DMS153 treated with DMSO at 0.1 percent for 48 hours (cell line): ENCODE measurements around the gene ATG10.
A peak's percentile ranks its signal among the peaks of the same experiment; 100 is the strongest.
"Not testable (repeated sequence)": the region's sequence is repeated elsewhere in the genome, so short reads cannot be mapped to it uniquely, and the experiment has no call there.

Source experiments
- DNase-seq: peaks from one replicate; lab custom pipeline; 2025; ENCODE audit not compliant: unreplicated experiment; lab: John Stamatoyannopoulos, UW

Gene ATG10

DNA sequence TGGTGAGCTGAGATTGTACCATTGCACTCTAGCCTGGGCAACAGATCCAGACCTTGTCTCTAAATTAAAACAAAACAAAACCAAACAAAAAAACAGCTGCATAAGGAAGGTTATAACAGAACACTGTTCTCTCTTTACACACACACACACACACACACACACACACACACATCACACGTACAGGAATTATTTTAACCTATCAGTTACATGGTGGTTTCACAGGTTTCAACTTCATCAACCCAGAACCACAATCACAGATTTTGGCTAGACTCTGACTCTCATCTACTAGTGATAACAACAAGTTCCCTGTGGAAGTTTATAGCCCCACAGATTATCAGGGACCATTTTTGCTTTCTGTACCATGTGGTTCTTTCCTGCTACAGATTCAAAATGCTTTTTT, 246.1 kb downstream of the ATG10 start:
- DNase-seq, result no peak

DNA sequence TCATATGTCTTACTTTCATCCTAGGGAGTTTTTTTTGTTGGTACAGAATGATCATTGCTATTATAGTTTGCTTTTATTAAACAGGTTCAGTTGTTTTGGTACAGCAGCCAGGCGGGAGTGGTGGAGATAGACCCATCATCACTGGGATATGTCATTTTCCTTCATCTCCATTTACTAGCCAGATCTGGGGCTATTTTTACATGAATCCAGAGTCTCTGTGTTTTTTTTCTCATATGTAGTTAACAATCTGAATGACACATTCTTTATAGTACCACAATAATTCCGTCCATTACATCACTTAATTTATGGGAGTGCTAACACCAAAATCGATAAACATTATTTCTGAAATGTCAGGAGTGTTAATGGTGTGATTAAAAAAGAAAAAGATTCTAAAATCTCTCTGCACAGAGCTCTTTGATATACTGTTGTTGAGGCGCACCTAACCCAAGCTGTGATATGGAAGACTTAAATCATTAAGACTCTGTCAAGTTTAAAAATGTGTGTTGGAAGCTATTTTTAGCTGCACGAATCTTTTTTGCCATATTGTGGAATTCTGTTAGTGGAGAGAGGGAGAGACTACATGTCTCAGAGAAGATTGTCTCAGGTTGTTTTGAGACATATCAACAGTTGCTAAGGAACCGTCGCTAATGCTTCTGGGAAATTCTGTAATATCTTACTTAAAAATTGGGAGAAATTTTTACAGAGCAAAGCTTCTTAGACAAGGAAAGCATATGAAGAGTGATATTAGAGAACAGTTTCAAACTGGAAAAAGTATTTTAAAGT, 246.7 kb downstream of the ATG10 start:
- no peak for DNase-seq

DNA sequence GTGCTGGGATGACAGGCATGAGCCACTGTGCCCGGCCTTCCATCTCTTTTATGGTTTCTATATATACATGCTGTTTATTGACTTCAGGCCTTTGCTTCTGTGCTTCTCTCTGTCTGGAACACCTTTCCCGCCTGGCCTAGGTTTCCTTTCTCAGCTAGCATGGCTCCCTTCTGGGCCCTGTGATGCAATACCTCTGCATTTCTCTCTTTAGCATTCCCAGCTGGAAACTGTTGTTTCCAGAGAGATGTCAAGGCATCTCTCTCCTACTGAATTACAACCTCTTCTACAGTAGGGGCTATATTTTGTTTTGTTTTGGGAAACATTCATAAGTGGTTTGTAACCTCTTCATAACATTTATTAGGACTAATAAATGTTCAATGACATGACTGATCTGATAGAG, 249.2 kb downstream of the ATG10 start:
- DNase-seq, result no peak

DNA sequence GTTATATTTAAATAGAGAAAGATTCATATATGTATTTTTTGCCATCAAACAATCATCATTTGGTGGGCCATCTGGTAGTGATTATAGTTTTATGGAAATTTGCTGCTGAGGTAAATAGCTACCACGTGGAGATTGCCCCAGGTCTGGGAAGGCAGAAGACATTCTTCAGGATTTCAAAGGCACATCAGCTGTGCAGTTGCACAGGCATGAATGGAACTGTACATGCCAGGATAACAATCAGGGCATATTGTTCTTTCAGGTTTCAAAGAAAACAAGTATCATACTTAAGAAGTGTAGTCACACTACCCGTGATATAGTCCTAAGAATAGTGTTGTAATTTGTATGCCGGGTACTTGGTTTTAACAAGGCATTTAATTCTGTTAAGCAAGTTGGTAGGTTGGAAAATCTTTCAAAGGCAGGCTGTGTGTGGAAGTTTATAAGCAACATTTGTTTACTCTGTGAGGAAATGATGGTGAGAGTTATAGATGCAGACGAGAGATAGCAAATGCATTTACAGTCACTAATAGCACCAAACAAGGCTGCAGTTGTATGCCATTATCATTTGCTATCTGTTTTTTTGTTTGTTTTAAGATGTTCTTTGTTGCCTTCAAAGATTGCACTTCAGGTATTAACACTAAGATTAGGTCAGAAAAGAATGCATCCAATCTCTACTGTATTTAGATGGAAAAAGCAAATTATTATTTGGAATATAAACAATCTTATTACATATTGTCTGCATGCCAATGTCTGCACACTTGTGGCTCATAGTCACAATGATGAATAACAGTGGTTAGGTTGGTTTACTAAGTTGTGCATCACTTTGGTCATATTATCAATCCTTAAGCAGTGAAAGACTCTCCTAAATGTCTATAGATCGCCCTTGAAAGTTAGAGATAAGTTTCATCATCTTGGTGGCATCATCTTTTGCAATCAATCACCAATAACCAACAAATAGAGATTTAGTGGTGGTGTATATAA, 251.1 kb downstream of the ATG10 start:
- no peak for DNase-seq

DNA sequence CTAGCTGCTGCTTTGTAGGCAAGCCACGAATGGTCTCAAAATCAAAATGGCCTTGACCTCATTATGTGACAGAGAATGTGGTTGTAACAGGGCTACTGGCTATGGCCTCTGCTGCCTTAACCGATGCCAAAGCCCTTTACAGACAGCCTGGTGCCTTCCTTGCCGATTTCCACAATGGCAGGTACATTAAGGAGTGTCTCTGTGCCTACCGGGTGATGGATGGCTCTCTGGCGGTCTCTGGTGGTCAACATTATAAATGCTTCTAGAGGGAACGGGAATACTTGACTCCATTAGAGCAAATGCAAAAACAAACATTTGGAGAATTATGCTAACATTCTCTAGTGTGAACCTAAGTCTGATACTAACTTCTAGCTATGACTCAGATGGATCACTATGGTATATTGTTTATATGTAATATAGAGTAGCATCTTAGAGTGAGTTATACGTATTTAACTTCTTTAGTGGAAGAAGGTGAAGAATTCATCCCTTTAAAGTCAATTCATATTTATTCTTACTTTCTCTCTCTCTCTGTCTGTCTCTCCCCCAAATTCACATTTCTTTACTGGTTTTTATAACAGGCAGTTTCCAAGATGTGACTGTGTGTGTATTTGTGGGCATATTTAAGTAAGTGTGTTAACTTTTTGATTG, 253.8 kb downstream of the ATG10 start:
- peak; percentile 6 for DNase-seq

DNA sequence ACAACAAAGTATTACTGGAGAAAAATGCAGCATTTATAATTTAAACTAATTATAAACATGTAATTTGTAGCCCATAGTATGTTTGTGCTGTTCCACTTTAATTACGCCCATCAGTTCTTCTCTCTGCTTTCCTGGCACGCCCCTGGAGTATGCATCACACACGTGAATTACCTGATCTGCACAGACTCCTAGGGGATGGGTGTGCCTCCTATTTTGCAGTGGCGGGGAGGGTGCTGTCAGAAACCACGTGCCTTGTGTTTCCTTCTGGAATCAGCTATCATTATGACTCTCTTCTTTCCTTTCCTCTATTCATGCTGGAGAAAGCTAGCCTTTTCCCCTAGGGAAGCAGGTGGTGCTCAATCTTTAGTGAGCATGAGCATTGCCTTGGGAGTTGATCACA, 263.1 kb downstream of the ATG10 start:
- DNase-seq, result no peak

DNA sequence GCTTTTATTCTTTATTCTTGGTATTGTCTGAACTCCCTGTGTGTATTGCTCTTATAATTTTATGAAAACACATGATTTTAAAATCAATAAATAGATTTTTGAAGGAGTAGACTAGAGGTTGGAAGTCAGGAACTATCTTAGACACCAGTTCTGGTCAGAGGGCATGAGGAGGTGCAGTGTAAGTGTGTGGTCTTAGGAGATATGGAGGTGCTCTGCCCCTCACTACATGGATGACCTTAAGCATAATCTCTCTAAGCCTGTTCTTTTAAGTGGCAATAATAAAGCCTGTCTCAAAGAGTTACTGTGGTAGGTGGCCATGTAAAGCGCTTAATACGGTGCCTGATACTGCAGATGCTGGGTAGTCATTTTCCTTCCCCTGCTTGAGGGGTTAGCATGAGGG, 272.3 kb downstream of the ATG10 start:
- DNase-seq, result no peak

DNA sequence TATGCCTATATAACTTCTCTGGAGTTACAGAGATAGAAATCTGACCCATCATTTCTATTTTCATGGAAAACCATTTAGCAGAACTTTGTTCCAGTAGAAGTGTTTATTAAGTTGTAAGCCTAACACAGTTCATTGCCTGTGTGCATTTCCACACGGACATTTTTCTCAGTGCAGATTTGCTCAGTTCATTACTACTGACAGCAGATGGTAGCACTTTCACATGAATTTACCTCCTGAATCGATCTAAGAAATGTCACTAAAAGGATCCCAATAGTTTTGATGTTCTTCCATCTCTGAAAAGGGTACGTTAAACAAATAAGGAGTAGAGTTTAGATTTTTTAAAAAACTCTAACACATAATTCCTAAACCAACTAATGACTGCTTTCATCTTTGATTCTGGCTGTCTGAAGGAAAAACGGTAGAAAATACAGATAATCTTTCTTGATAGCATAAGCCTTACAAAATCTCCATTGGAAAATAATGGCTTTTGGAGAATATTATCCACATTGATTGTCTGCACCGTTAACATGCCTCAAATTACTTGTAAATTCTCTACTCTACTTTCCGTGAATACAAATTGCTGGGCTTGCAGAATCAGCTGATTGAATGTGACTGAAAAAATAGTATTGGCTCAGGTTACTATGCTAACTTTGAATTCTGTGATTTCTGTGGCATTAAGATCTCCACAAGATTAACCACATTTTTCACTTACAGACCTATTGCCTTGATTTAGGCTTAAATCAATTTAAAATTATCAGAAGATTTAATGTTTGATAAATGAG, 273.2 kb downstream of the ATG10 start:
- no peak for DNase-seq

DNA sequence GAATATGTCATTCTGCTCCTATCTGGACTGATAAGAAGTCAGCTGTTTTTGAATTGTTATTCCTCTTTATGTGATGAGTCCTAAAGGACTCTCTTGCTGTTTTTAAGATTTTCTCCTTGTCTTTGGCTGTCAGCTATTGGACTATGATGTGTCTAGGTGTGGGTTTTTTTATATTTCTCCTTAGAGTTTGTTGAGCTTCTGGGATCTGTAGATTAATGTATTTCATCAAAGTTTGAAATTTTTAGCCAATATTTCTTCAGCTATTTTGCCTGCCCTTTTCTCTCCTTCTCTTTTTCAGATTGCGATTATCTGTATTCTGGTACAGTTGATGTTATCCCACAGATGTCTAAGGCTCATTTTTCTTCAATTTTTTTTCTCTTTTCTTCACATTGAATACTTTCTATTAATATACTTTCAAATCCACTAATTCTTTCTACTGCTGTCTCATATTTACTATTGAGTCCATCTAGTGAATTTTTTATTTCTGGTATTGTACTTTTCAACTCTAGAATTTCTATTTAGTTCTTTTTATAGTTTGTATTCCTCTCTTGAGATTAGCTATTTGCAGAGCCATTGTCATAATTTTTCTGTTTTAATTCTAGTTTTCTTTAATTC, 275.2 kb downstream of the ATG10 start:
- DNase-seq, result no peak

DNA sequence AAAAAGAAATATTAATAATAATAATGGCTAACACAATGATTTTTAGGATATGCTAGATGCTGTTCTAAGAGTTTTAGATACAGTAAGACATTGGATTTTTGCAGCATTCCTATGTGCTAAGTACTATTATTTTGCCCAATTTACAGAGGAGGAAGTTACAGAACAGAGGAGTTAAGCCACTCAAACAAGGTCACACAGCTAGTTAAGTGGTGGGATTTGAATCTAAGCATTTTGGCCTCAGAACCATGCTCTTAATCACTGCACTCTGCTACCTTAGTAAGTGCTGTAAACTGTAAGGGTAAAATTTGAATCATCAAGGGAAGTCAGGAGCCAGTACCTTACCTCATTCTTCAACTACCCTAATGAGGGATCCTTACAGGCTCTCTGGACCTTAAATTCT, 280.9 kb downstream of the ATG10 start:
- no peak for DNase-seq

DNA sequence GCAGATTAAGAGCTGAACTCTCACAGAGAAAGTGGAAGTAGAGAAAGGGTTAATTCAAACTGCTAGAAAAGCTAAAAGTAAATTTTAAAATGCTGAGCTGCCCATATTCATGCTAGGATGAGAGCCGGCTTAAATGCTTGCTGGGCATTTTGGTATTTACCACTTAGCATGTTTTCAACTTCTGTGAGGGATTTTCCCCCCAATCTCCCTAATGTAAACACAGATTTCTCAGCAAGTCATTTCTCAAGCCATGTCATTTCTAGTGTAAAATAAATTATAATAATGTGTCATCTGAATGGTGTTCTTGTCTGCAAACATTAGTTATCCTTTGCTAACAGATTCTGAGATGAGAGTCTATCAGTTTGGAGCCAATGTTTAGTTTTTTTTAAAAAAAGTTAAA, 284.0 kb downstream of the ATG10 start:
- DNase-seq, result no peak

DNA sequence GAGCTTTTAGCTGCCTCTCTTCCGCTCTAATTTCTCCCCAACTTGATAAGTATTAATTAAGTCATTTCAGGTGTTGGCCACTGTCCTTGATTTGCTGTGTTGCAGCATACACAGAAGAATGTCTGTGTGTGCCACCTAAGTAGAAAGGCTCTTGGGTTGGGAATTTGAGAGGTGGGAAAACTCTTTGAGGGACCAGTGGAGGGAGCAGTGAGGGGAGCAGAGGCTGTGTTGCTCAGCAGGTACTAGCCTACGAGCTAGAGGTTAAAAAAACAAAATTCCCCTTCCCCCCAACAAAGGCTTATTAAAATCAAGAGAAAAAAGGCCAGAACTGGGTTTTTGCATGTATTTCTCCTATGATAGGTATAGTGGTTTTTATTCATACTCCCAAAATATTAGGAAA, 285.4 kb downstream of the ATG10 start:
- DNase-seq, result no peak

DNA sequence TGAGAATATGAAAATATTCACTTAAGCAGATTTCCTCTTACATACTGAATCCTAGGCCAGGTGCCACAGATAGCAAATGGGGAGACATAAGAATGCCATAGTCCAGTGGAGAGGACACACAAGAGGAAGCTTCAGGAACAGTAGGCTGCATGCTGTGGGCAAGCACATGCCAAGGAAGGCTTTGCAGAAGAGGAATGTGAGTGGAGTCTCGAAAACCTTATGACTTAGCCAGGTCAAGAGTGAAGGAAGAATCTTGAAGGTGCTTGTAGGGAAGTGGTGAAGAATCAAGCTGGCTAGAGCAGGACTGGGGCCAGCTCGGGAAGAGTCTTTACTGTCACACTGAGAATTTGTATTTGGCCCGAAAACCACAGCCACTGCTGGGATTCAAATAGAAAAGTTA, 285.9 kb downstream of the ATG10 start:
- no peak for DNase-seq

DNA sequence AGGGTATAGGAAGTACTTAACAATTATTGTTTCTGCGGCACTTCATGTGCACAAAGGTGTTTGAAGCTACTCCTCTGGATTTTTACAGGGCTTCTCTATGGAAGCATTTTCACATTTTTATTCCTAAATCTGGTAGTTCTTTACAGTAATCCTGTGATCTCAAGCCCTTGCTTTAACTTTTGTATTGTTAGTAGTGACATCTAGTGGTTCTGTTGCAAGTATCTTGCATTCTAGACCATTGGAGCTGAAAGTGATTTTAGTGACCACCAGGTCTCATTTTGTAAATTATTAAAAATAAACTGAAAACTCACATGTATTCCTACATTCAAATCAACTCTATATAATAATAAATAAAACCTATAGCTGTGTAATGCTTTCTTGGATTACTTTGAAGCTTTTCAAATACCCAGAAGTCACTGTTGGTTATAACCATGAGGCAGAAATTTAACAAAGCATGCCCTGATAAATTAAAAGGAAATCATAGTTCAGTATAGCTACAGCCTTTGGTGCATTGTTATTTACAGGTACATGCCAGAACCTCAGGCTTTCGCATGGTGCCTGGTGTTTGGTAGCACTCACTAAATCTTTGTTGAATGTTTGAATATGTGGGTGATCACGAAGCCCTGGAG, 287.5 kb downstream of the ATG10 start:
- no peak for DNase-seq

DNA sequence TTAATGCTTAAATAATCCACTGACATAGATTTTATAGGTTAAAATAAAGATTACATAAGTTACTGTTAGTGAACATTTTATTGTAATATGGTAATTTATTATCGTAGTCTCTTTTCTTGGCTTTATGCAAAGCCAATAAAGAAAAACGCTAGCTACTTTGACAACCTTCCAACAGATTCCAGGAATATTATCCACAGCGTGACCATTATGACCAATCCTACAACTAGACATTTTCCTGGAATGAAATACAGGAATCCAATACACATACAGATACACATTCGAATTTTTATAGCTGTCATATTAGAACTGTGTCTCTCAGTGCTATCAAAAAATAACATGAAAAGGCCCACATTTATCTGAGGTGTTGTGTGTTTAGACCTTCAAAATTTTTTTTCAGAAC, 293.2 kb downstream of the ATG10 start:
- DNase-seq, result no peak

DNA sequence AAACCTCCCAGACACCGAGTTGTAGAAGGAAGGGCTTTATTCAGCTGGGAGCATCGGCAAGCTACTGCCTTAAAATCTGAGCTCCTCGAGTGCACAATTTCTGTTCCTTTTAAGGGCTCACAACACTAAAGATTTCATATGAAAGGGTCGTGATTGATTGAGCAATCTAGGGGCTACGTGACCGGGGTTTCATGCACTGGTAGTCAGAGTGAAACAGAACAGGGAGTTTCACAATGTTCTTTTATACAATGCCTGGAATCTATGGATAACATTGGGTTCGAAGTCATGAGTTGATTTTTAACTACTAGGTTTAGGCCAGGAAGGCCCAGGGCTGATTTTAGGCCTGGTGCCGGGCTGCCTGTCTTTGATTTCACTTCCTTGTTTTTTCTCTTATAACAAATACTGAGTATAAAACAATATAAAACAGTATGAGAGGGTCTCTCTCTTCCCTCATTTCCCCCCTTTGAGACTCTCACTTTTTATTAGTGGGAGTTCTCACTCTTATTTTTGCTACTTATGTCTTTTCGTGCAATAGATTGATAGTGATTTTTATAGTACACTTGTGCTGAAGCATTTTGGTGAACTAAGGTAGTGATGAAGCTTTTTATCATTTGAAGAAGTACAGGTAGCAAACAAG, 295.6 kb downstream of the ATG10 start:
- DNase-seq, result not testable (repeated sequence)

DNA sequence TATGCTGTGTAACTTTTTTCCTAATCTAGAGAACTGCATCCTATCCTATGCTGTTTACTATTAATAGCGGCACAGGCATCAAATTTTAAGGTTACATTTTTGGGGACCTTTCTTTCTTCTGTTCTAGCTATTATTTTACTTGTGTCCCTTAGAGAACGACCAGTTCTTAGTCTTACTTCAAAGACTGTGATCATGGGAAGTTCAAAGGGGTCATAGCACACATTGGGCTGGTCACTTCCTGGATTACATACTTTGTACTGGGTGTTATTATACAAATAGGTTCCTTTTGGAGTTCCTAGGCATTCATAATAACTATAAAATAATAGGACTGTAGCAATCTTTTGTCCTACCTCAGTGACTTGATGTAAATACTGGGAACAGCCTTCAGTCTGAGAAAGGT, 297.5 kb downstream of the ATG10 start:
- not testable (repeated sequence) for DNase-seq

DNA sequence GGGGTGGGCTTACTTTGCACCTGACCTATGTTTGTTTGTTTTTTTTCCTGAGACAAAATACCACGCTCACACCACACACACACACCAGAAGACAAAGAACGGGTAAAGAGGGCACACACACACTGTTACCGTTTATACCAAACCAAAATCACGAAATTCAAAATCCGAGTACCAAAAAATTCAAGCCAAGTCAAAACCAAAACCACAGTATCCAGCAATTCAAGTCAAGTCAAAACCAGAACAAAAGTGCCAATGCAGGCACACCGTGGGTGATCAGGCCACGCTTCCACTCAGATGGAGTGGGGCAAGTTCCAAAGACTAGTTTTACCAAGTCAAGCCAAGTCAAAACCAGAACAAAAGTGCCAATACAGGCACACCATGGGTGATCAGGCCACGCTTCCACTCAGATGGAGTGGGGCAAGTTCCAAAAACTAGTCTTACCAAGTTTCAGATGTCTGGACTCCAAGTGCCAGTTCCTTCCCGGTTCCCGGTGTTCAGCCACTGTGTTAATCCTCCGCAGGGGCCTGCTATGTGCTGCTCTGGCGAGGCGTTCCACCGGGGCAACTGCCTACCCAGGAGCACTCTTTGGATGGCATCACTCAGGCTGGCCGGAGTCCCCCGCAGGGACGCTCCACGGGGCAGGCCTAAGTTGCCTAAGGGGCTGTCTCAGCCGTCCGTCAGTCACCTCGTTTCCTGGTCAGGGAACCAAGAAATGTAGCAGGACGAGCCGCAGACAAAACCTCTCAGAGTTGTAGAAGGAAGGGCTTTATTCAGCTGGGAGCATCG, 300.9 kb downstream of the ATG10 start:
- not testable (repeated sequence) for DNase-seq

DNA sequence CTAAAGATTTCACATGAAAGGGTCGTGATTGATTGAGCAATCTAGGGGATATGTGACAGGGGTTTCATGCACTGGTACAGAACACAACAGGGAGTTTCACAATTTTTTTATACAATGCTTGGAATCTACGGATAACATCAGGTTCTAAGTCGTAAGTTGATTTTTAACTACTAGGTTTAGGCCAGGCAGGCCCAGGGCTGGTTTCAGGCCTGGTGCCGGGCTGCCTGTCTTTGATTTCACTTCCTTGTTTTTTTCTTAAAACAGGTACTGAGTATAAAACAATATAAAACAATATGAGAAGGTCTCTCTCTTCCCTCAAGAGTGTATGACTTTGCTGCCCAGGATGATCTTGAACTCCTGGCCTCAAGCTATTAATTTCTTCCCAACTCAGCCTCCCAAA, 301.6 kb downstream of the ATG10 start:
- DNase-seq, result not testable (repeated sequence)
